Aorta (tissue), 5 donors: Measurements from ENCODE around the gene AGAP1. TPM values are rescaled to one million over a fixed set of nuclear protein-coding genes. Genes with fewer than 3 reads are reported as not detected.
A peak's percentile ranks its signal among the peaks of the same experiment; 100 is the strongest.

Experiments
- ATAC-seq: fragments of 200-7000 bp; cut with Tn5 transposase; one replicate; pipeline ENCODE4 v1.9.1; 2022; ENCODE audit warnings: moderate library complexity; ENCODE audit not compliant: low FRiP score
- DNase-seq, 2 donors: peaks; one replicate each; pipeline ENCODE4 v3.0.0-alpha.2; 2020
- H3K27ac ChIP-seq, 2 donors: one replicate each; pipeline ENCODE4 v1.5.1; 2013; ENCODE audit warnings: low read length in 2 of 2, mild to moderate bottlenecking in 2 of 2, moderate library complexity in 2 of 2, control low read depth in 1 of 2, inconsistent platforms in 1 of 2, low read depth in 1 of 2
- H3K27me3 ChIP-seq, 2 donors: one replicate each; pipeline ENCODE4 v1.6.1; 2013; ENCODE audit warnings: control low read depth in 1 of 2, low read length in 1 of 2, mild to moderate bottlenecking in 1 of 2, moderate library complexity in 1 of 2; ENCODE audit not compliant: insufficient read depth in 2 of 2, control insufficient read depth in 1 of 2
- H3K36me3 ChIP-seq, 2 donors: one replicate each; pipeline ENCODE4 v1.6.1; 2013; ENCODE audit warnings: control low read depth in 1 of 2, low read length in 1 of 2, mild to moderate bottlenecking in 1 of 2; ENCODE audit not compliant: insufficient read depth in 2 of 2, control insufficient read depth in 1 of 2
- H3K4me1 ChIP-seq, 2 donors: one replicate each; pipeline ENCODE4 v1.6.1; 2013; ENCODE audit warnings: low read length in 2 of 2, control low read depth in 1 of 2, mild to moderate bottlenecking in 1 of 2, moderate library complexity in 1 of 2; ENCODE audit not compliant: insufficient read depth in 2 of 2, control insufficient read depth in 1 of 2
- H3K4me3 ChIP-seq, 2 donors: one replicate each; pipeline ENCODE4 v1.5.1; 2013; ENCODE audit warnings: low read length in 2 of 2, control low read depth in 1 of 2, mild to moderate bottlenecking in 1 of 2
- H3K9me3 ChIP-seq: one replicate; pipeline ENCODE4 v1.6.1; 2013; ENCODE audit warnings: mild to moderate bottlenecking, low read length; ENCODE audit not compliant: control insufficient read depth
- WGBS, 2 donors: extraction: QIAGEN DNeasy Blood & Tissue Kit; methylation state at CpG; one replicate each; pipeline ENCODE4 v1.1.7; 2013; 5-methylcytosine and 5-hydroxymethylcytosine counted together
- intact Hi-C, 2 donors: fragments of 100-400 bp; cut with DNase I; formaldehyde crosslinking; loops; one replicate each; pipeline versions ENCODE4 v1.14.2 to v1.15.0; 2022
- polyA plus RNA-seq, 2 donors: library from polyadenylated mRNA; stranded (reverse); fragments of 200-250 nt; gene quantifications; one replicate each; pipeline ENCODE4 v1.2.3, GENCODE V29; 2013
- total RNA-seq, 2 donors: library from RNA; stranded (reverse); fragmentation: NEBNext Ultra II Directional; extraction: Animal tissue kit (Norgen Biotek cat#: 25700); gene quantifications; one replicate each; pipeline ENCODE4 v1.2.1, GENCODE V29; 2021
- donor health status: healthy with polysubstance abuse.
- donor health status: Bipolar disorder and iron deficiency.
- donor health status: DM: no; HTN: no; CAD: no.
- donor health status: DM: no; HTN: no; CAD: no.
- donor health status: DM: yes; HTN: yes; CAD: no.

The AGAP1 gene
- total and polyA plus RNA-seq, 4 donors, result 3.0 to 32.7 (median 12.7) TPM

DNA sequence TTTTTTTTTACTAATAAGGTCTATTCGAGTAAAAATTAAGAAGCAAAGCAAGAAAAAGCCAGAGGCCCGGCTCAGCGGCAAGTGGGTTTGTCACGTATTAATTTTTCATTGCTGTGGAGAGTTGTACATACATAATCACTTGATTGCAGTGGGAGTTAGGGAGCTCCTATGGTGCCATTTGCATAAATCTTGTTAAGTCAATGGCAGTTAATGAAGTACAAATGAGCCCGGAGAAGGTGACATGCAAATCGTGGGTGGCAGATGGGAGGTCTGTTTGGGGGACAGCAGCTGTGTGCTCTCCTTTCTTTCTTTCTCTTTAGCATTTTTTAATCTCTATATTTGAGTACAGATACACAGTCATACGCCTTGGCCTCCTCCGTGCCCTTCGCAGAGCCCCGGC, 317.0 kb downstream of the AGAP1 start:
- H3K4me1 ChIP-seq, result no peaks in the 10 kb centered on the region
- DNase-seq (no peak), ATAC-seq (no peak)
- peaks cover 0 to 6% of the 10 kb centered on the region in 2 donors for H3K36me3 ChIP-seq
- no peak overlapping the region for H3K27ac ChIP-seq
- H3K27me3 ChIP-seq, result no peaks in the 10 kb centered on the region
- intact Hi-C loops, result no loop called here
- no peak overlapping the region for H3K4me3 ChIP-seq
- WGBS, 2 donors, result 91 to 93% methylated on average over 10 of the region's 10 CpGs
- H3K9me3 ChIP-seq, result no peaks in the 10 kb centered on the region

GRCh38 chr2:235811446-235812184, 317.8 kb downstream of the AGAP1 start:
- Histone ChIP-seq H3K27ac (no peak overlapping the region), H3K4me1 (no peaks in the 10 kb centered on the region), H3K27me3 (no peaks in the 10 kb centered on the region), H3K36me3 (peaks cover 0 to 6% of the 10 kb centered on the region in 2 donors), H3K4me3 (no peak overlapping the region), H3K9me3 (no peaks in the 10 kb centered on the region)
- DNase-seq (peak in 1 of 2 donors; percentile 61), ATAC-seq (no peak)
- WGBS, 2 donors, result 95% methylated on average over 20 of the region's 20 CpGs
- intact Hi-C loops, result no loop called here

DNA sequence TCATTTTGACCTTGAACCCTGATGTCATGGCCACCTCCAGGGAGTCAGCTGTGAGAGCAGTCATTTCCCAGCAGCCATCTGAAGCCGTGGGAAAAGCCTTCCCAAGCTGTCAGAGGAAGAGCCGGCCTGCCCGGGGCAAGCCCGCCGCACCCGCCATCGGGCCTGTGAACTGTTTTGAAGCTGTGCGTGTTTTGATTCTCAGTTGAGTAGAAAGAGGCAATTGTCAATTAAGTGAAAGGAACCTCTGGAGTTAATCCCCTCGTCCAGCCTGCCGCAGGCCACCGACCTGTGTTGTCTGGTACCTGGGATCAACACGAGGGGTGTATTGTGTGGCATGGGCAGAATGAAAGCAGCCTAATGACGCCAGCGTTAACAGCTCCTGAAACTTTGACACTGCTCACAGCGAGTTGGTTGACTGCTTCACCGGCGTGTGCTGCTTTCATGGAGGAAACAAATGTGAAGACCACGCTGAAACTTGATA, 318.4 kb downstream of the AGAP1 start:
- Histone ChIP-seq H3K9me3 (no peaks in the 10 kb centered on the region), H3K27me3 (no peaks in the 10 kb centered on the region), H3K36me3 (peaks cover 0 to 6% of the 10 kb centered on the region in 2 donors), H3K27ac (no peak overlapping the region), H3K4me1 (no peaks in the 10 kb centered on the region), H3K4me3 (no peak overlapping the region)
- DNase-seq (peak in 1 of 2 donors; percentile 52), ATAC-seq (no peak)
- 89% methylated on average over 18 of the region's 18 CpGs for WGBS, 2 donors
- intact Hi-C loops, result no loop called here

GRCh38 chr2:235813398-235813797, 319.6 kb downstream of the AGAP1 start:
- no peak overlapping the region for H3K27ac ChIP-seq
- no peak for ATAC-seq

DNA sequence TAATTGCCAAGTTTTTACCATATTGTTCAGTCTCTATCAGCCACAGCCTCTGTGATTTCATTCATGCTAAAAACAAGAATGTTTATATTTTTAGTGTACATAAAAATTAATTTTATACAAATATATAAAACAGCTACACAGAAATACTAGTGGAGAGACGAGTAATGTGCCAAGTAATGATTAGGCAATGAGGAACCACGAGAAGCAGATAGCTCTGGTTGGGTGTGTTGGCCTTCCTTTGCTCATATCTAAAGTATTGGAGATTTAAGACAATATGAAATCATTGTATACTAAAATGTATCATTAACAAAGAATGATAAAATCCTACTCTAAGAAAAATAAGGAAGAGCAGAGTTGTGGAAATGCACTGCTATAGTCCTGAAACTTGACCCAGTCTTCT, 326.7 kb downstream of the AGAP1 start:
- Histone ChIP-seq H3K9me3 (no peaks in the 10 kb centered on the region), H3K4me1 (no peaks in the 10 kb centered on the region), H3K4me3 (no peak overlapping the region), H3K36me3 (no peaks in the 10 kb centered on the region), H3K27ac (no peak overlapping the region), H3K27me3 (no peaks in the 10 kb centered on the region)
- 90 to 94% methylated on average over 2 of the region's 2 CpGs for whole genome bisulfite sequencing, 2 donors
- no peak for DNase-seq
- ATAC-seq, result no peak
- intact Hi-C loops, result no loop called here

More at GRCh38 chr2:235813398-235813797, 319.6 kb downstream of the AGAP1 start:
- H3K27me3 ChIP-seq, result no peaks in the 10 kb centered on the region
- H3K9me3 ChIP-seq, result no peaks in the 10 kb centered on the region
- H3K4me3 ChIP-seq, result no peak overlapping the region
- no peaks in the 10 kb centered on the region for H3K4me1 ChIP-seq
- peak in 1 of 2 donors; percentile 72 for DNase-seq
- WGBS, 2 donors, result 95% methylated on average over 12 of the region's 12 CpGs
- intact Hi-C loops, result no loop called here
- H3K36me3 ChIP-seq, result peaks cover 0 to 1% of the 10 kb centered on the region in 2 donors

DNA sequence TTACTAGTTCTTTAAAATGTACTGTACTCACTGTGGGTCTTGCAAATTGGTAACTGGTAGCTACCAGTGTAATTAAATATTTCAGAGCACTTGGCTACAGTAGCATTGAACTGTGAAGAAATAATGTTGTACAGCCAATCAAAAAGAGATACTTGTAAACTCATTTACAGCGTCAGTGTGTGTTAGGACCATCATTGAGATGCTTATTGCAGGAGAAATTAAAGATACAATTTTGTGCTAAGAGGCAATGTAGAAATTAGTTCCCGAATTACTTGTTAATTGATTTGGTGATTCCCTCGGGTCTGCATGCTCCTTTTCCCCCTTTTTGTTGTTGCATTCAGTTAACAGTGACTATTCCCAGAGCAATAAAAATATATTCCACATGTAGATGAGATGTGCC, 330.5 kb downstream of the AGAP1 start:
- H3K36me3 ChIP-seq, result no peaks in the 10 kb centered on the region
- DNase-seq (no peak), ATAC-seq (no peak)
- no peak overlapping the region for H3K4me3 ChIP-seq
- H3K27me3 ChIP-seq, result no peaks in the 10 kb centered on the region
- intact Hi-C loops, result no loop called here
- H3K4me1 ChIP-seq, result no peaks in the 10 kb centered on the region
- H3K9me3 ChIP-seq, result no peaks in the 10 kb centered on the region
- H3K27ac ChIP-seq, result no peak overlapping the region
- 89 to 95% methylated on average over 3 of the region's 3 CpGs for WGBS, 2 donors

DNA sequence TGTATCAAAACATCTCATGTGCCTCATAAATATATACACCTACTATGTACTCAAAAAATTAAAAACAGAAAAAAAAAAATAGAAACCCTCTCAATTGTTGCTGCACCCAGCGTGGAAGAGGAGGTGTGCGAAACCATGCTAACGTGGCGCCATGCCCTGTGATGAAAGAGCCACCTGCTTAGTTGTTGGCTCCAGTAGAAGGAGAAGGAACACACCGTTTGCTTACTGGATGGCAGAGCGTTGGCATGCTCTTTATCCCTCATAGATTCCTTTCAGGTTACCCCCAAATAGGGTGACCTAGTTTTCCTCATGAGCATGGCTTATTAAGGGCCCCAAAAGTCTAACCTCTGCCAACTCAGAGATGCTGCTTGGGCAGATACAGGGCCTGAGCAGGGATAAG, 332.1 kb downstream of the AGAP1 start:
- H3K9me3 ChIP-seq, result no peaks in the 10 kb centered on the region
- H3K27ac ChIP-seq, result no peak overlapping the region
- no peaks in the 10 kb centered on the region for H3K4me1 ChIP-seq
- no peaks in the 10 kb centered on the region for H3K36me3 ChIP-seq
- ATAC-seq, result no peak
- 94 to 97% methylated on average over 6 of the region's 6 CpGs for WGBS, 2 donors
- no peak overlapping the region for H3K4me3 ChIP-seq
- intact Hi-C loops, result no loop called here
- no peaks in the 10 kb centered on the region for H3K27me3 ChIP-seq
- DNase-seq, result peak in 1 of 2 donors; percentile 26

DNA sequence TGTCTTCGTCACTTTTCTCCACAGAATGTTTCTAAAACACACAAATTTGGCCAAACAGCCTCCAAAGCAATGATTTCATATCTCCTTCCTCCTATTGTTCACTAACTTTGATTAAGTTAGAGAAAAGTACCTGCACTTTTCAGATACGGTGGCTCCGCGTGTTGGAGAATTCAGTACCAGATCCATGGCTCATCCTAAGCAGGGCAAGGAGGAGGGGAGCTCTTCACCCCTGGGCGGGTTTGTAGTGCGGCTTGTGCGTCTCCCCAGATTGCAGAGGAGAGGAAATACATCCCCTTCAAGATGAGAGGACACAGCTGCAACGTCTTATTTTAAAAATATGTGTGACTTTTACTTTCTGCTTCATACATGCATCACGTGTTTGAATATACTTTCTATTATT, 333.0 kb downstream of the AGAP1 start:
- H3K4me3 ChIP-seq, result no peak overlapping the region
- no peaks in the 10 kb centered on the region for H3K36me3 ChIP-seq
- H3K4me1 ChIP-seq, result no peaks in the 10 kb centered on the region
- H3K27me3 ChIP-seq, result no peaks in the 10 kb centered on the region
- no peaks in the 10 kb centered on the region for H3K9me3 ChIP-seq
- no peak overlapping the region for H3K27ac ChIP-seq
- WGBS, 2 donors, result 91 to 93% methylated on average over 9 of the region's 9 CpGs
- no peak for ATAC-seq
- intact Hi-C loops, result no loop called here
- peak in 1 of 2 donors; percentile 64 for DNase-seq

GRCh38 chr2:235827585-235827992, 333.7 kb downstream of the AGAP1 start:
- Histone ChIP-seq H3K27me3 (no peaks in the 10 kb centered on the region), H3K9me3 (no peaks in the 10 kb centered on the region), H3K36me3 (no peaks in the 10 kb centered on the region), H3K4me3 (no peak overlapping the region), H3K4me1 (no peaks in the 10 kb centered on the region), H3K27ac (no peak overlapping the region)
- DNase-seq, result peak in 1 of 2 donors; percentile 63
- WGBS, 2 donors, result 86 to 87% methylated on average over 10 of the region's 10 CpGs
- ATAC-seq, result no peak
- intact Hi-C loops, result no loop called here
